CD14-positive monocyte (primary cell): ENCODE measurements around the gene RBBP4. TPM values are rescaled to one million over a fixed set of nuclear protein-coding genes. Genes with fewer than 3 reads are reported as not detected.

Experiments
- DNase-seq, 3 donors: peaks; one replicate each; pipeline ENCODE4 v3.0.0-alpha.2; 2011 to 2022
- H2AFZ ChIP-seq: 2 replicates; pipeline ENCODE4 v1.6.0; 2012; ENCODE audit warnings: mild to moderate bottlenecking, low read depth, low read length, inconsistent platforms; ENCODE audit not compliant: insufficient read depth, poor library complexity, severe bottlenecking
- H3K27ac ChIP-seq, 2 donors: 1 replicate in 1 of 2; 2 replicates in 1 of 2; pipeline ENCODE4 v1.5.1; 2012 to 2013; ENCODE audit warnings: low read length in 2 of 2, control low read depth in 1 of 2, inconsistent platforms in 1 of 2, low read depth in 1 of 2, mild to moderate bottlenecking in 1 of 2
- H3K27me3 ChIP-seq, 2 donors: one replicate each; pipeline versions ENCODE4 v1.6.0 to v1.6.1; 2011 to 2013; ENCODE audit warnings: low read length in 2 of 2; ENCODE audit not compliant: control insufficient read depth in 2 of 2, insufficient read depth in 2 of 2
- H3K36me3 ChIP-seq, 2 donors: replicated peaks in 1 of 2; 1 replicate in 1 of 2; 2 replicates in 1 of 2; pipeline versions ENCODE4 v1.5.1 to v1.6.1; 2012 to 2013; ENCODE audit warnings: low read length in 2 of 2, control low read depth in 1 of 2, inconsistent platforms in 1 of 2, mild to moderate bottlenecking in 1 of 2; ENCODE audit not compliant: insufficient read depth in 2 of 2, control insufficient read depth in 1 of 2
- H3K4me1 ChIP-seq, 2 donors: 1 replicate in 1 of 2; 2 replicates in 1 of 2; pipeline versions ENCODE4 v1.5.1 to v1.6.1; 2012 to 2013; ENCODE audit warnings: low read length in 2 of 2, control low read depth in 1 of 2, inconsistent platforms in 1 of 2, mild to moderate bottlenecking in 1 of 2, moderate library complexity in 1 of 2; ENCODE audit not compliant: insufficient read depth in 2 of 2, control insufficient read depth in 1 of 2
- H3K4me2 ChIP-seq: replicated peaks from 2 replicates; pipeline ENCODE3; 2012; ENCODE audit warnings: low read length, moderate library complexity, mild to moderate bottlenecking; ENCODE audit not compliant: poor library complexity, severe bottlenecking; ENCODE audit errors: extremely low read depth
- H3K4me3 ChIP-seq, 3 experiments: fragments of 200-600 bp in 1 of 3; sonication (generic) in 1 of 3; replicated peaks in 1 of 3; 1 replicate in 2 of 3; 2 replicates in 1 of 3; pipeline ENCODE4 v1.5.1; 2011 to 2013; ENCODE audit warnings: low read length in 3 of 3, mild to moderate bottlenecking in 3 of 3, control low read depth in 2 of 3, low read depth in 2 of 3, inconsistent platforms in 1 of 3, moderate library complexity in 1 of 3
- H3K79me2 ChIP-seq: 2 replicates; pipeline ENCODE4 v1.6.0; 2012; ENCODE audit warnings: mild to moderate bottlenecking, control low read depth, inconsistent platforms, low read length, moderate library complexity; ENCODE audit not compliant: insufficient read depth
- H3K9ac ChIP-seq: 2 replicates; pipeline ENCODE4 v1.6.0; 2017; ENCODE audit warnings: low read length, mild to moderate bottlenecking; ENCODE audit not compliant: insufficient read depth, poor library complexity, severe bottlenecking
- H3K9me3 ChIP-seq, 2 donors: replicated peaks in 1 of 2; 1 replicate in 1 of 2; 2 replicates in 1 of 2; pipeline versions ENCODE4 v1.5.1 to v1.6.1; 2012 to 2013; ENCODE audit warnings: low read length in 2 of 2, control low read depth in 1 of 2; ENCODE audit not compliant: control insufficient read depth in 1 of 2, insufficient read depth in 1 of 2
- H4K20me1 ChIP-seq: 2 replicates; pipeline ENCODE4 v1.6.0; 2012; ENCODE audit warnings: mild to moderate bottlenecking, low read length, control low read depth, moderate library complexity; ENCODE audit not compliant: insufficient read depth
- H3K27ac Mint-ChIP-seq, 7 donors: one replicate each; pipeline ENCODE4 v1.8.0; 2020; ENCODE audit warnings: mild to moderate bottlenecking in 7 of 7, mixed read lengths in 7 of 7, moderate library complexity in 6 of 7, inconsistent platforms in 2 of 7
- H3K27me3 Mint-ChIP-seq, 3 donors: one replicate each; pipeline ENCODE4 v1.8.0; 2021 to 2022; ENCODE audit warnings: low read depth in 3 of 3, mild to moderate bottlenecking in 3 of 3, mixed read lengths in 3 of 3, moderate library complexity in 3 of 3, inconsistent platforms in 1 of 3
- H3K36me3 Mint-ChIP-seq, 2 donors: one replicate each; pipeline ENCODE4 v1.8.0; 2020; ENCODE audit warnings: mixed read lengths in 2 of 2, inconsistent platforms in 1 of 2, mild to moderate bottlenecking in 1 of 2
- H3K4me1 Mint-ChIP-seq: one replicate; pipeline ENCODE4 v1.8.0; 2020; ENCODE audit warnings: mild to moderate bottlenecking, mixed read lengths
- H3K4me3 Mint-ChIP-seq, 2 donors: one replicate each; pipeline ENCODE4 v1.8.0; 2020; ENCODE audit warnings: mild to moderate bottlenecking in 2 of 2, mixed read lengths in 2 of 2, moderate library complexity in 1 of 2
- H3K9me3 Mint-ChIP-seq, 7 donors: one replicate each; pipeline ENCODE4 v1.8.0; 2020 to 2022; ENCODE audit warnings: mixed read lengths in 7 of 7, mild to moderate bottlenecking in 6 of 7, moderate library complexity in 6 of 7, inconsistent platforms in 2 of 7
- CTCF ChIP-seq: fragments of 200-600 bp; IDR thresholded peaks from one replicate; pipeline ENCODE4 v1.8.0; 2022; ENCODE audit warnings: antibody characterized with exemption, mild to moderate bottlenecking
- WGBS: methylation state at CpG from one replicate; pipeline ENCODE4 v1.1.5; 2013; ENCODE audit warnings: missing lambda C conversion rate; ENCODE audit not compliant: insufficient coverage; 5-methylcytosine and 5-hydroxymethylcytosine counted together
- intact Hi-C, 2 donors: fragments of 100-400 bp; cut with micrococcal nuclease; formaldehyde crosslinking; loops; one replicate each; pipeline versions ENCODE4 v1.15.0 to v1.15.1; 2023
- polyA plus RNA-seq, 3 donors: library from polyadenylated mRNA; depleted of rRNA in 1 of 3; unstranded in 2 of 3; stranded (reverse) in 1 of 3; fragments of 300-500 nt in 2 of 3; fragments of >200 nt in 1 of 3; fragmentation: Illumina TruSeq in 2 of 3; gene quantifications; 1 replicate in 2 of 3; 2 replicates in 1 of 3; pipeline ENCODE4 v1.2.3, GENCODE V29; 2012 to 2021

RBBP4 gene
- polyA plus RNA-seq, 3 donors: 60.6 to 307 (median 274) TPM

GRCh38 chr1:32606565-32607371 is 44.2 kb upstream of the RBBP4 start:
- no peaks in the 10 kb centered on the region for H3K36me3 Mint-ChIP-seq
- WGBS: 93% methylated on average over 9 of the region's 11 CpGs
- no peak overlapping the region for H3K9ac ChIP-seq
- H3K4me1 ChIP-seq: peaks cover 0 to 1% of the 10 kb centered on the region in 2 donors
- peaks cover 3% of the 10 kb centered on the region for H3K4me1 Mint-ChIP-seq
- H4K20me1 ChIP-seq: no peaks in the 10 kb centered on the region
- no peak overlapping the region for H3K4me3 ChIP-seq
- intact Hi-C loops: no loop called here
- H3K79me2 ChIP-seq: no peaks in the 10 kb centered on the region
- no peak overlapping the region for H3K27ac ChIP-seq
- no peaks in the 10 kb centered on the region for H3K9me3 ChIP-seq
- H3K4me2 ChIP-seq: no peak overlapping the region
- peaks cover 0 to 3% (median 0%) of the 10 kb centered on the region in 7 donors for H3K9me3 Mint-ChIP-seq
- H3K27me3 Mint-ChIP-seq: peaks cover 0 to 1% (median 0%) of the 10 kb centered on the region in 3 donors
- no peaks in the 10 kb centered on the region for H3K27me3 ChIP-seq
- no peaks in the 10 kb centered on the region for H3K36me3 ChIP-seq
- no peak overlapping the region for H3K4me3 Mint-ChIP-seq
- no peak for TF ChIP-seq CTCF
- H3K27ac Mint-ChIP-seq: no peak overlapping the region
- no peak overlapping the region for H2AFZ ChIP-seq
- no peak for DNase-seq

GRCh38 chr1:32609180-32609579 is 41.8 kb upstream of the RBBP4 start:
- Histone ChIP-seq H3K27me3 (no peaks in the 10 kb centered on the region), H3K27ac (no peak overlapping the region), H3K4me1 (peaks cover 13 to 14% of the 10 kb centered on the region in 2 donors), H3K9ac (no peak overlapping the region), H4K20me1 (no peaks in the 10 kb centered on the region), H3K4me3 (no peak overlapping the region), H3K79me2 (no peaks in the 10 kb centered on the region), H2AFZ (no peak overlapping the region), H3K36me3 (no peaks in the 10 kb centered on the region), H3K4me2 (no peak overlapping the region), H3K9me3 (no peaks in the 10 kb centered on the region)
- peaks cover 13% of the 10 kb centered on the region for H3K4me1 Mint-ChIP-seq
- DNase-seq: no peak
- H3K27me3 Mint-ChIP-seq: peaks cover 1 to 6% (median 6%) of the 10 kb centered on the region in 3 donors
- H3K9me3 Mint-ChIP-seq: peaks cover 0 to 2% (median 0%) of the 10 kb centered on the region in 7 donors
- intact Hi-C loops: no loop called here
- H3K36me3 Mint-ChIP-seq: no peaks in the 10 kb centered on the region
- H3K27ac Mint-ChIP-seq: no peak overlapping the region
- WGBS: no CpG with 5 or more reads among the region's 4 CpGs
- no peak for TF ChIP-seq CTCF
- H3K4me3 Mint-ChIP-seq: no peak overlapping the region
